ENCODE data around the gene REV1. TPM values are rescaled to one million over a fixed set of nuclear protein-coding genes. Genes with fewer than 3 reads are reported as not detected.

The REV1 gene
- polyA plus RNA-seq, 1 experiment = 17.9 TPM

- POLR2A ChIA-PET = no interaction called here
- TF ChIP-seq, protein P1, sequence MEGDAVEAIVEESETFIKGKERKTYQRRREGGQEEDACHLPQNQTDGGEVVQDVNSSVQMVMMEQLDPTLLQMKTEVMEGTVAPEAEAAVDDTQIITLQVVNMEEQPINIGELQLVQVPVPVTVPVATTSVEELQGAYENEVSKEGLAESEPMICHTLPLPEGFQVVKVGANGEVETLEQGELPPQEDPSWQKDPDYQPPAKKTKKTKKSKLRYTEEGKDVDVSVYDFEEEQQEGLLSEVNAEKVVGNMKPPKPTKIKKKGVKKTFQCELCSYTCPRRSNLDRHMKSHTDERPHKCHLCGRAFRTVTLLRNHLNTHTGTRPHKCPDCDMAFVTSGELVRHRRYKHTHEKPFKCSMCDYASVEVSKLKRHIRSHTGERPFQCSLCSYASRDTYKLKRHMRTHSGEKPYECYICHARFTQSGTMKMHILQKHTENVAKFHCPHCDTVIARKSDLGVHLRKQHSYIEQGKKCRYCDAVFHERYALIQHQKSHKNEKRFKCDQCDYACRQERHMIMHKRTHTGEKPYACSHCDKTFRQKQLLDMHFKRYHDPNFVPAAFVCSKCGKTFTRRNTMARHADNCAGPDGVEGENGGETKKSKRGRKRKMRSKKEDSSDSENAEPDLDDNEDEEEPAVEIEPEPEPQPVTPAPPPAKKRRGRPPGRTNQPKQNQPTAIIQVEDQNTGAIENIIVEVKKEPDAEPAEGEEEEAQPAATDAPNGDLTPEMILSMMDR (IDR thresholded peaks at IDR 0.05; ENCODE audit: insufficient read depth, low read depth, low read length) = no peak
- Histone ChIP-seq H3K4me3 (ENCODE audit: low read depth, low read length) (no peak overlapping the region), H3K27me3 (ENCODE audit: control insufficient read depth, insufficient read depth, low read length) (no peaks in the 10 kb centered on the region), H3K36me3 (ENCODE audit: control insufficient read depth, insufficient read depth, low read length) (peaks cover 9% of the 10 kb centered on the region; the same call in 1 of the 2 replicates)
- no peak for DNase-seq (ENCODE audit: low read depth)
- CTCF ChIA-PET = no interaction called here
Measured at GRCh38 chr2:99439971-99440505, 49.8 kb downstream of the REV1 start.

DNA sequence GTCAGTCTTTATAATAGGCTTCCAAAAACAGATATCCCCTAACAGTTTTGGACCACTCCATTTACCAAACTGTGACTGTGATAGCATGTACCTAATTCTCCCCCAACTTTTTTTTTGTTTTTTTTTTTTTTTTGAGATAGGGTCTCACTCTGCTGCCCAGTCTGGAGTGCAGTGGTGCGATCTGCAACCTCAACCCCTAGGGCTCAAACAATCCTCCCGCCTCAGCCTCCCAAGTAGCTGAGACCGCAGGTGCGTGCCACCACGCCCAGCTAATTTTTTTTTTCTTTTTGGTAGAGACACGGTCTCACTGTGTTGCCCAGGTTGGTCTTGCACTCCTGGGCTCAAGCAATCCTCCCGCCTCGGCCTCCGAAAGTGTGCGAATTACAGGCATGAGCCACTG, 52.9 kb downstream of the REV1 start:
- ChIA-PET POLR2A (no interaction called here), CTCF (interaction anchor here (0.8 to 1.4 kb wide), 3 partner anchors 11 to 818 kb away, joined by 3 to 4 read pairs (median 3); no protein-coding TSS in a partner anchor)
- Histone ChIP-seq H3K27me3 (ENCODE audit: control insufficient read depth, insufficient read depth, low read length) (no peaks in the 10 kb centered on the region), H3K36me3 (ENCODE audit: control insufficient read depth, insufficient read depth, low read length) (peaks cover 9% of the 10 kb centered on the region; the same call in 1 of the 2 replicates), H3K4me3 (ENCODE audit: low read depth, low read length) (no peak overlapping the region)
- TF ChIP-seq, protein P1 (IDR thresholded peaks at IDR 0.05; ENCODE audit: insufficient read depth, low read depth, low read length) = no peak
- DNase-seq (ENCODE audit: low read depth) = no peak

DNA sequence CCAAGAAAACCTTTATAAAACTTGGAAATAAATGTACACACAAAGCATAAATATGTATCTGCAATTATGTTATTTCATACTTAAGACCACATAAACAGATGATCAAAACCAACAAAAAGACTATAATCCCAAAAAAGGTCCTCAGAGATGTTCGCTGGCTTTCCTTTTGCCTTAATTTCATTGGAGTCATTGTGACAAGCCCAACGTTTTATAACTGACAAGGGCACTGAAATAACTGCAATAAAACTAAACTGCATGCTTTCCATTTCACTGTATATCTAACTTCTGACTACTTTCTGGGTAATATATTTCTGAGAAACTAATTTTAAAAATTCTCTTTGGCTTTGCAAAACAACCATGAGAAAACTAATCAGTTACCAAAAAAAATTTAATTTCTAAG, 56.5 kb downstream of the REV1 start:
- H3K27me3 ChIP-seq (ENCODE audit: control insufficient read depth, insufficient read depth, low read length) = no peaks in the 10 kb centered on the region
- TF ChIP-seq, protein P1 (IDR thresholded peaks at IDR 0.05; ENCODE audit: insufficient read depth, low read depth, low read length) = no peak
- no peak for DNase-seq (ENCODE audit: low read depth)
- ChIA-PET POLR2A (no interaction called here), CTCF (no interaction called here)
- peaks cover 2% of the 10 kb centered on the region; the same call in 1 of the 2 replicates for H3K36me3 ChIP-seq (ENCODE audit: control insufficient read depth, insufficient read depth, low read length)
- no peak overlapping the region for H3K4me3 ChIP-seq (ENCODE audit: low read depth, low read length)

GRCh38 chr2:99431587-99432275, 58.1 kb downstream of the REV1 start:
- Histone ChIP-seq H3K36me3 (ENCODE audit: control insufficient read depth, insufficient read depth, low read length) (no peaks in the 10 kb centered on the region), H3K27me3 (ENCODE audit: control insufficient read depth, insufficient read depth, low read length) (no peaks in the 10 kb centered on the region), H3K4me3 (ENCODE audit: low read depth, low read length) (no peak overlapping the region)
- TF ChIP-seq, protein P1 (IDR thresholded peaks at IDR 0.05; ENCODE audit: insufficient read depth, low read depth, low read length) = no peak
- no peak for DNase-seq (ENCODE audit: low read depth)
- CTCF ChIA-PET = interaction anchor here (1.4 kb wide), 1 partner anchor 11 kb away, joined by 4 read pairs; no protein-coding TSS in a partner anchor
- POLR2A ChIA-PET = interaction anchor here (1.1 kb wide), 1 partner anchor 11 kb away, joined by 7 read pairs; no protein-coding TSS in a partner anchor

DNA sequence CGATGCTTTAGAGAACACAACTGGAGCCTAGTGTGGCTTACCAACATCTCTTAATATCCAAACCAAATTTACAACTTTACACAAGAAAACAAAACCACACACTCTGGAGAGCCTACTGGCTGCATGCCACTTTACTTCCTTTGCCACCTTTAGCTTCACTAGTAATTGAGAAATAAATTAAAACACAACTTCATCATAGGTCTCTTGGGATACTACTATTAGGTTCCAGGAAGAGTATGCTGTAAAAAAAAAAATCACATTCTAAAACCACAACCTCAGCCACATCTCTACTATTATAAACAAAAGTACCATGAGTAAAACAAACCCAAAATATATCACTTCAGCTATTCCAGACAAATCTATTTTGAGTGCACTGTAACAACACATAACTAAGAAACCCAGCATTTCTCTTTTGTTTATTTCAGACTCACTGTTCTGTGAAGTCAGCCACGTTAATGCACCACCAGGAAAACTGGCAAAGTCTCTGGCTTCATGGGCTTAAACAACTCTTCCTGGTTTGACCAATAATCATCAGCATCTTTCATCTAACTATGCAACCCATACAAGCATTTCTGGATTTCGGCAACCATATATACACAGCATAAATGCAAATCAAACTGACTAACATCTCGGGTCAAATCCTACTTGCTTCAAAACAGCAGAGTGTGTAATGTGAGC, 59.1 kb downstream of the REV1 start:
- ChIA-PET CTCF (interaction anchor here (1.0 to 1.4 kb wide), 2 partner anchors 10 to 93 kb away, joined by 3 to 4 read pairs; no protein-coding TSS in a partner anchor), POLR2A (interaction anchor here (1.1 kb wide), 1 partner anchor 10 kb away, joined by 7 read pairs; no protein-coding TSS in a partner anchor)
- DNase-seq (ENCODE audit: low read depth) = peak; percentile 53
- Histone ChIP-seq H3K4me3 (ENCODE audit: low read depth, low read length) (no peak overlapping the region), H3K36me3 (ENCODE audit: control insufficient read depth, insufficient read depth, low read length) (no peaks in the 10 kb centered on the region), H3K27me3 (ENCODE audit: control insufficient read depth, insufficient read depth, low read length) (no peaks in the 10 kb centered on the region)
- TF ChIP-seq, protein P1 (IDR thresholded peaks at IDR 0.05; ENCODE audit: insufficient read depth, low read depth, low read length) = no peak

Data from BJ (cell line).